Measurements from ENCODE around the gene NTNG1.
"Not testable (repeated sequence)": the region's sequence is repeated elsewhere in the genome, so short reads cannot be mapped to it uniquely, and the experiment has no call there.

The NTNG1 gene

GRCh38 chr1:107202007-107202406, 61.2 kb downstream of the NTNG1 start:
- no peak for DNase-seq

- no peak for DNase-seq
These were observed 72.4 kb downstream of the NTNG1 start for GRCh38 chr1:107213225-107213624.

DNA sequence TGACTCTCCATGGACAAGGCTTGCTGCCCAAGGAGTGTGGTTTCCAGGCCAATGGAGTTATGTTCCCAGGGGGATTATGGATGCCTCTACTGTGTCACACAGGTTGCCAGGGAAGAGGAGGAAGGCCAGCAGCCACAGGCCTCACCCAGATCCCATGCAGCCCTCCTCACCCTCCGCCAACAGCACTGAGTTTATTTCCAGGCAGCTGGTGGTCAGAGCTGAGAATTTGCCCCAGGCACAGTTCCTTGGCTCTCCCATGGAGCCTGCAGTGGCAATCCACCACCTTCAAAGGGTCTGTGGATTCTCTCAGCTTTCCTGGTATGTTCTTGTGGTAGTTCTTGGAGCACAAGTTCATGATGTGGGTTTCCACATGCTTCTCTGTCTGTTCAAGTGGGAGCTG, 79.2 kb downstream of the NTNG1 start:
- DNase-seq: no peak

- DNase-seq: no peak
These were observed 84.9 kb downstream of the NTNG1 start for GRCh38 chr1:107225706-107226105.

DNA sequence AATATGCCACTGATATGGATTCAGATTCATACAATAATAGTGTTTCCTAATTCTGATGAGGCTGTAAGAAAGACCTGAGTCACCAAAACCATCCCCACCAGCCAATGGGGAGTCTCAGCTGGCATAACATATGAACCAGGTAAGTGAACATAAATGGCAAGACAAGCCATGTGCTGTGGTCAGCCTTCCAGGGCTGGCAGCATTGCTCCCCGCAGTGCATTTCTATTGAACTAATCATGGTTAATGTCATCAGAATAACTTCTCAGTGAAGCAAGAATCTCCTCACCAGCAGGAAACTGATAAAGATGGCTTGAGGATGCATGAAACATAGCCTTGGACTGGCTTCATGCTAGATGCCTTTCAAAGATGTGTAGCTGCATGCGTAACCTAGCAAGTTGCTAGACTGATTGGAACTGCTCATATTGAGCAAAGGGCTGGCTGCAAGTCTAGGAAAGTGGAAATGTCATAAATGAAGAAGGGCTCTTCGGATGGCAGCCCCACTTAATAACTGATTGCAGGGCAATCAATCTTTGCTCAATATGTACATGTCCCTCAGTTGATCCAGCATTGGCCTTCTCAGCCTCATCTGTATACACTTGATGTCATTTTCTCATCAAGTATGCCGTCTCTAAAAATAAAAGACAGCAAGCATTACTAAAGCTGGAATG, 88.0 kb downstream of the NTNG1 start:
- no peak for DNase-seq

DNA sequence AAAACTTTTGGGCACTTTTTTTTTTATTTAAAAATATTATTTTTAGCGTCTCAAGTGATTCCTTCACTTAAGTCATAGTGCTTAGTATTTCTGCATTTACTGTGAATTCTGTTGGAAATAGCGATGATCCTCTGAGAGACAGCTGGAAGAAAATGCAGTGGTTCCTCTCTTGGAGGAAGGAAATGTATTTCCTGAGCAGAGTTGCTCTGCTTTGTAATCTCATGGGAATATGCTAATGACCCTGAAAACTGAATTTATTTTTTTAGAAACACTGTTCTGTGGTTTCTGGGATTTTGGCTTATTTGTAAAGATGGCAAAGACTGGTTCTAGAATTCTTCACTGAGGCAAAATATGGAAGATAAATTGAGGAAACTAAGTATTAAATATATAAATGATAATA, 88.9 kb downstream of the NTNG1 start:
- no peak for DNase-seq

- DNase-seq: no peak
These were observed 89.3 kb downstream of the NTNG1 start for GRCh38 chr1:107230121-107230520.

- no peak for DNase-seq
These were observed 90.5 kb downstream of the NTNG1 start for GRCh38 chr1:107231291-107231690.

DNA sequence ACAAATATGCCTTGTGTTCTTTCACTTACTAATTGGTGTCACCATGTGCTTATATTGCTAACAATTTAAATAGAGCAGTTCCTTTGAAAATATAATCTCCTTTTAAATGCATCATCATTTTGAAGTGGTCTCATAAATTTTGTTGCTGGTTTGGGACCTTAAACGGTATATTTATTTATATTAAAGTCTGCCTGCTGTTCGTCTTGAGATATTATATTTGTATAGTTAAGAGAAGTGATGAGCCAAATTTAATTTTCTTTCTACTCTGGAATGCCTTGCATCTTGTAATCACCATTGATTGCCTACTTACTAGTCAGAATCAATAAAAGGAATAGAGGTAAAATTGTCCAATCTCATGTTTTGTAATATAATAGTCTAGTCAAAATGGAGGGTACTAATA, 91.6 kb downstream of the NTNG1 start:
- DNase-seq: no peak

GRCh38 chr1:107236760-107237159, 95.9 kb downstream of the NTNG1 start:
- not testable (repeated sequence) for DNase-seq

DNA sequence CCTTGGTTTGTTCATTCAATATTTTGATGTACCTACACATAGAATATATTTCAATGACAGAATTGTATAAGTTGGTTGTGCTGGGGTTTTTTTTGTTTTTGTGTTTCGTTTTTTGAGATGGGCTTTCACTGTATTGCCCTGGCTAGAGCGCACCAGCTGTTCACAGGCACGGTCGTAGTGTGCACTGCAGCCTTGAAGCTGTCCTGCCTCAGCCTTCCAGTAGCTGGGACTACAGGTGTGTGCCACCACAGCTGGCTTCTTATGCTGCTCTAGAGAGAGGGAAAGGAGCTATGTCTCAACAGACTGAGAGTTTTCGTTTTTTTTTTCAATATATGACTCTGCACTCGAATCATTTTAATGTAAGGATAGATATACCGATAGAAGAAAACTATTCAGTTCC, 102.6 kb downstream of the NTNG1 start:
- DNase-seq: no peak

GRCh38 chr1:107244709-107245500, 104.1 kb downstream of the NTNG1 start:
- DNase-seq: no peak

DNA sequence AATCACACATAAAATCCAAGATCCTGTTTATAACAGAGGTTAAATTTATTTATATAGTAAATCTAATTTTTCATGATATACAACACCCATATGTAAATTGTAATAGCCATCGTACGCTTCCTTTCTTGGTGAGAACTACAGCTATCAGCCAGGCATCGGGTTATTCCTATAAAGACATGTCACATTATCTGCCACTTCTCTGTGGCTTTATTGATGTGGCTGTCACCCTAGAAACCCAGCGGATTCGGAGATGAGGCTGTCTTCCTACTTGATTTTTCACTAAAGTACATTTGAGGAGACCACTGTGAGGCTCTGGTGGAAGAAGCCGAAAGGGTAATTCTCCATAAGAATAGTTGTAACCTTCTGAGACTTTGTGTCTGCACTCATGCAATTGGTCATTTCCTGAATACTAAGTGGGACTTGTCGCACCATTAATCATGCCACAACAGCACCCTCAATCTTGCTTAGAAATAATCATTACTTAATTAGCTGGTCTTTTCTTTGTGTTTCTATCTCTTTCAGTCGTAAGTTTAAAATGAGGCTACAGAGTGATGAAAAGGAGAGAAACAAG, 106.0 kb downstream of the NTNG1 start:
- DNase-seq: no peak

DNA sequence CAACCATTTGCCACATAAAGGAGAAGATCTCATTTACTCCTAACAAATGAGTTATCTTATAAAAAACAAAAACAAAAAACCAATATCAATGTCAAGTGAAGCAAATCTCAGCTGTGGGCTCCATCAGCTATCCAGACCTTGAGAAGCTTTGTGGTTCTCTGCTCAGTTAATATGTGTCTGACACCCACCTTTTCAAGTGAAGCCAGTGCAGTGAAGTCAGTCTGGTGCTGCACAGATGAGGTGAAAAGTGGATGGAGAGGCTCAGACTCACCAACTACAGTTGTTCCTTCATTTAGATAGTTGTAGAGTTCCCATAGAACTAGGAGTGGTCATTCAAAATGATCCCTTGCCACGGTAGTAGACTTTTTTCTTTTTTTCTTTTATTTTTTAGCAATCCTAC, 106.8 kb downstream of the NTNG1 start:
- no peak for DNase-seq

- DNase-seq: no peak
These were observed 109.3 kb downstream of the NTNG1 start for GRCh38 chr1:107250169-107250568.

GRCh38 chr1:107251083-107251482, 110.2 kb downstream of the NTNG1 start:
- no peak for DNase-seq

DNA sequence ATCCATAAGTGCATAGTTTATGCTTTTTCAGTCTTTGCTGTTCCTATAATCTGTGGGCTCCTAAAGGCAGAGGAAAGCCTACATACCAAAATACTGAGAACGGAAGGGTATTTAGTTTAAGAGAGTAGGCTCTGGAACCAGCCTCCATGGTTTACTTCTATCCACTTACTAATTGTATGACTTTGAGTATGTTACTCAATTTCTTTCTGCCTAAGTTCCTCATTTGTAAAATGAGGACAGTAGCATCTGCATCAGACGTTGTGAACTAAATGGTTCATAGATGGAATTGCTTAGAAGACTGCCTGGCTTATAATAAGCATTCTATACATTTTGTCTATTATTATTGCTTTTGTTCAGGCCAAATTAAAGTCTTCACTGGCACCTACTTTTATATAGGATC, 111.0 kb downstream of the NTNG1 start:
- no peak for DNase-seq

DNA sequence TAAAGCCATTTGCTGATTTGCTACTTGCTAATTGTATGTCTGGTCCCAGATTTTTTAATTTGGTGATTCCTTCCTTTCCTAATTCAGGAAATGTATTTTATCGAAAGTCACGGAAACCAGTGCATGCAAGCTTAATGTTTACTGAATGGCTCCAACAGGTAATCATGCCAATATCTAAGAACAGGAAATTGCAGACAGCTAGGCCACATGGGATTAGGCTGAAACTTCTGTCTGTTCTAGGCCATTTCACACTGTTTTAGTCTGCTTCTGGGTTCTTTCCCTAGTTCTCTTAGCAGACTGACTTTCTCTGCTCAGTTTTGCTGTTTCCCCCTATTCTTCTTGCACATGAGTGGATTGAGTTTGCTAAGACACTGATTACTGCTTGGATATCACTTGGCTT, 111.4 kb downstream of the NTNG1 start:
- no peak for DNase-seq

GRCh38 chr1:107254306-107254705, 113.5 kb downstream of the NTNG1 start:
- no peak for DNase-seq

DNA sequence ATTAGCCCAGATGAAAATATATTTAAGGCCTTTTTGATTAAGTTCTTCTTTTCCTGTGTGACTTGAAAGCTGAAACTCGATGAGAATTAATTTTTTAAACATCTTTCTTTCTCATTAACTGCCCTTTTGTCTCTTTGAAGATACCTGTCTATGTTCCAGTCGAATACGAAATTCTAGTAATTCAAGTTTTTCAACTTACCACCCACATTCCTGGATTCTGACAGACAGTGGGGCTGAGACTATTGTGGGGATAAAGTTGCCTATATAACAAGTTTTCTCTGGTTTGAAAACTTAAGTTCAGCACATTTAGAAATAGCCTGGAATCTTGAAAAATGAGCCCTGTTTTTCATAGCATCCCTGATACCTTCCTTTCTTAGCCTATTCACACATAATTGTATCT, 114.6 kb downstream of the NTNG1 start:
- DNase-seq: no peak

DNA sequence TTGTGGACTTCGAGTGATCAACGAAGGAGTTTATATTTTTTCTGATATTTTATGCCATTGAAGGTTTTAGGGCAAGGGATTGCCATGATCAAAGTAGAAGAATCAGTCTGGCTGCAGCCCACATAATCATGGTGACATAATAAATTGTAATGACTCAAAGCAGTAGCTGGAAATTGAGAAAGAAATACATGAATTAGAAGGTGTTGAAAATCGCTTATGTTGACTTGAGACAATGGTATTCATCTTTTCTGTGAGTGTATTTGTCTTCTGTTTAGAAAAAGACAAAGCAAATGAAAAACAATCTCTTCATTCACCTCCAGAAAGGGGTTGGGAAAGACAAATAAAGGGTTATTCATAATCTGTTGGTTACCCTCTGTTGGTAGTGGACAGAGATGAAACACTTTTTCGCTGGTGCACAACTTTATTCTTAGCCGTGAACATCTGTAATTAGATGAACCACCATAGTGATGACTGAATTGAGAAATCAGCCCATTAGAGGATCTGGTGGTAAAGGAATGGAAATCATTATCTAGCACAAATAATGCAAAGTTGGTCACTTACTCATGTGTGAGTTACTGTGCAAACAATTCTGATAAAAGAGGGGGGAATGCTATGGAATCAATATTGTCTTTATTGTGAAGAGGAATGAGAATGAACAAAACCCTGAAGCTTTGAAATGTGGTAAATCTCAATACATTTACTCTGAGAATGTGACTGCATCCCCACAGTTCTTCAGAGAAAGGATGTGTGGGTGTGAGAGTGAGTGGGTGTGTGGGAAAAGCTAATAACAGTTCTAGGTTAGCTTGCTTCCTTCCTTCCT, 121.8 kb downstream of the NTNG1 start:
- DNase-seq: no peak

- no peak for DNase-seq
These were observed 122.6 kb downstream of the NTNG1 start for GRCh38 chr1:107263291-107263915.

- no peak for DNase-seq
These were observed 123.2 kb downstream of the NTNG1 start for GRCh38 chr1:107264007-107264406.
